GM10248 (cell line): ENCODE measurements around the gene GDA.

ENCODE experiments used
- CTCF ChIA-PET: fragments of 300-600 bp; sonication (Branson Sonifier 250); formaldehyde crosslinking; extraction: SDS; loops from one replicate; lab custom pipeline; 2021; ENCODE audit warnings: antibody characterized with exemption; lab: Yijun Ruan, JAX
- POLR2A ChIA-PET: fragments of 350-650 bp; sonication (Branson Sonifier 250); formaldehyde crosslinking; extraction: SDS; loops from one replicate; lab custom pipeline; 2020; ENCODE audit warnings: antibody characterized with exemption; lab: Yijun Ruan, JAX
- DNase-seq: peaks from one replicate; pipeline ENCODE4 v3.0.0; 2012; ENCODE audit errors: extremely low spot score
- CTCF ChIP-seq: IDR thresholded peaks from 2 replicates; pipeline ENCODE4 v1.5.1; 2012; ENCODE audit warnings: mild to moderate bottlenecking, low read depth; ENCODE audit errors: extremely low read depth, missing control alignments, control extremely low read depth

GDA gene

GRCh38 chr9:72134801-72135200 lies 14.4 kb upstream of the GDA start:
- DNase-seq = no peak
- ChIA-PET POLR2A (no interaction called here), CTCF (interaction anchor here (1.7 to 1.9 kb wide), 2 partner anchors 17 to 96 kb away, joined by 4 to 7 read pairs; no protein-coding TSS in a partner anchor)
- no peak for TF ChIP-seq CTCF

- CTCF ChIA-PET = interaction anchor here (1.0 kb wide), 1 partner anchor 15 kb away, joined by 3 read pairs; no protein-coding TSS in a partner anchor
Observed at GRCh38 chr9:72137697-72138365, 11.4 kb upstream of the GDA start.

GRCh38 chr9:72139226-72139625 lies 10.0 kb upstream of the GDA start:
- TF ChIP-seq CTCF = no peak
- ChIA-PET CTCF (no interaction called here), POLR2A (no interaction called here)
- no peak for DNase-seq

More at GRCh38 chr9:72137697-72138365, 11.4 kb upstream of the GDA start:
- no peak for DNase-seq
- no peak for TF ChIP-seq CTCF
- POLR2A ChIA-PET = no interaction called here

- POLR2A ChIA-PET = no interaction called here
- CTCF ChIA-PET = no interaction called here
- no peak for DNase-seq
- no peak for TF ChIP-seq CTCF
Observed at GRCh38 chr9:72140586-72140985, 8.7 kb upstream of the GDA start.

GRCh38 chr9:72141484-72141883 lies 7.8 kb upstream of the GDA start:
- no peak for DNase-seq
- no peak for TF ChIP-seq CTCF
- ChIA-PET CTCF (interaction anchor here (1.1 kb wide), 1 partner anchor 26 kb away, joined by 4 read pairs; no protein-coding TSS in a partner anchor), POLR2A (no interaction called here)

- ChIA-PET CTCF (interaction anchor here (0.9 to 1.2 kb wide), 2 partner anchors 10 to 106 kb away, joined by 3 read pairs; no protein-coding TSS in a partner anchor), POLR2A (no interaction called here)
- DNase-seq = no peak
- no peak for TF ChIP-seq CTCF
Observed at GRCh38 chr9:72144756-72145492, 4.3 kb upstream of the GDA start.
